IPS DF 6.9 (cell line): ENCODE data around the gene SART3.

ENCODE experiments used
- DNase-seq: peaks from one replicate; pipeline ENCODE4 v3.0.0-alpha.2; 2013; ENCODE audit warnings: low read depth, low spot score
- H3K27ac ChIP-seq: one replicate; pipeline ENCODE4 v1.5.1; 2013; ENCODE audit warnings: low read length, control low read depth
- H3K27me3 ChIP-seq: 2 replicates; pipeline ENCODE4 v1.6.1; 2013; ENCODE audit warnings: mild to moderate bottlenecking, low read length; ENCODE audit not compliant: control insufficient read depth, insufficient read depth
- H3K36me3 ChIP-seq: 2 replicates; pipeline ENCODE4 v1.6.1; 2013; ENCODE audit warnings: low read length; ENCODE audit not compliant: control insufficient read depth, insufficient read depth
- H3K4me1 ChIP-seq: 2 replicates; pipeline ENCODE4 v1.6.1; 2013; ENCODE audit warnings: low read length; ENCODE audit not compliant: control insufficient read depth, insufficient read depth
- H3K4me3 ChIP-seq: 2 replicates; pipeline ENCODE4 v1.5.1; 2013; ENCODE audit warnings: mild to moderate bottlenecking, low read length
- H3K9me3 ChIP-seq: 2 replicates; pipeline ENCODE4 v1.6.1; 2013; ENCODE audit warnings: low read length, inconsistent platforms; ENCODE audit not compliant: control insufficient read depth, insufficient read depth
- WGBS: extraction: QIAGEN DNeasy Blood & Tissue Kit; methylation state at CpG from one replicate; pipeline ENCODE4 v1.1.7; 2013; ENCODE audit warnings: mixed read lengths, missing lambda C conversion rate; ENCODE audit not compliant: insufficient read length, insufficient coverage; 5-methylcytosine and 5-hydroxymethylcytosine counted together

SART3 gene

GRCh38 chr12:108518716-108519496, 42.1 kb downstream of the SART3 start:
- Histone ChIP-seq H3K36me3 (peaks cover 40% of the 10 kb centered on the region), H3K27ac (no peak overlapping the region), H3K4me3 (no peak overlapping the region), H3K27me3 (no peaks in the 10 kb centered on the region), H3K4me1 (no peaks in the 10 kb centered on the region), H3K9me3 (no peaks in the 10 kb centered on the region)
- WGBS, result no CpG with 5 or more reads among the region's 39 CpGs
- no peak for DNase-seq

GRCh38 chr12:108518101-108518715, 42.8 kb downstream of the SART3 start:
- no CpG with 5 or more reads among the region's 24 CpGs for WGBS
- H3K36me3 ChIP-seq, result peaks cover 34% of the 10 kb centered on the region

GRCh38 chr12:108517288-108518100, 43.5 kb downstream of the SART3 start:
- no peak for DNase-seq
- peaks cover 31% of the 10 kb centered on the region for H3K36me3 ChIP-seq
- WGBS, result no CpG with 5 or more reads among the region's 12 CpGs

More at GRCh38 chr12:108518101-108518715, 42.8 kb downstream of the SART3 start:
- DNase-seq, result no peak
- H3K4me3 ChIP-seq, result no peak overlapping the region
- H3K9me3 ChIP-seq, result no peaks in the 10 kb centered on the region
- H3K27me3 ChIP-seq, result no peaks in the 10 kb centered on the region
- H3K4me1 ChIP-seq, result no peaks in the 10 kb centered on the region
- no peak overlapping the region for H3K27ac ChIP-seq

GRCh38 chr12:108516511-108517275, 44.3 kb downstream of the SART3 start:
- Histone ChIP-seq H3K4me3 (no peak overlapping the region), H3K4me1 (no peaks in the 10 kb centered on the region), H3K27me3 (no peaks in the 10 kb centered on the region), H3K36me3 (peaks cover 29% of the 10 kb centered on the region), H3K27ac (no peak overlapping the region), H3K9me3 (no peaks in the 10 kb centered on the region)
- WGBS, result no CpG with 5 or more reads among the region's 23 CpGs
- no peak for DNase-seq

More at GRCh38 chr12:108517288-108518100, 43.5 kb downstream of the SART3 start:
- Histone ChIP-seq H3K4me3 (no peak overlapping the region), H3K27ac (no peak overlapping the region), H3K9me3 (no peaks in the 10 kb centered on the region), H3K27me3 (no peaks in the 10 kb centered on the region), H3K4me1 (no peaks in the 10 kb centered on the region)

GRCh38 chr12:108515916-108516315, 45.1 kb downstream of the SART3 start:
- Histone ChIP-seq H3K4me3 (peak overlapping the region; percentile 80; the same call in 1 of the 2 replicates), H3K36me3 (peaks cover 23% of the 10 kb centered on the region), H3K4me1 (no peaks in the 10 kb centered on the region), H3K9me3 (no peaks in the 10 kb centered on the region), H3K27me3 (no peaks in the 10 kb centered on the region), H3K27ac (no peak overlapping the region)
- WGBS, result no CpG with 5 or more reads among the region's 5 CpGs
- DNase-seq, result no peak

- no CpG with 5 or more reads among the region's 67 CpGs for WGBS
- Histone ChIP-seq H3K27me3 (no peaks in the 10 kb centered on the region), H3K9me3 (no peaks in the 10 kb centered on the region), H3K36me3 (peaks cover 17% of the 10 kb centered on the region), H3K4me3 (peak within 1 kb of the TSS; percentile 80), H3K27ac (no peak within 1 kb of the TSS), H3K4me1 (no peaks in the 10 kb centered on the region)
- DNase-seq, result peak; percentile 99
Observed at GRCh38 chr12:108514973-108515814, 45.8 kb downstream of the SART3 start, which contains the start of gene FICD. TSS of gene FICD (plus strand) at chr12:108515277. CDS start at chr12:108516973, 1,696 bp downstream.

GRCh38 chr12:108514468-108514972, 46.5 kb downstream of the SART3 start:
- H3K4me3 ChIP-seq, result peak overlapping the region; percentile 9; the same call in 1 of the 2 replicates
- peaks cover 13% of the 10 kb centered on the region for H3K36me3 ChIP-seq
- WGBS, result no CpG with 5 or more reads among the region's 19 CpGs
- H3K9me3 ChIP-seq, result no peaks in the 10 kb centered on the region
- DNase-seq, result no peak
- H3K27ac ChIP-seq, result no peak overlapping the region
- H3K27me3 ChIP-seq, result no peaks in the 10 kb centered on the region
- H3K4me1 ChIP-seq, result no peaks in the 10 kb centered on the region

- no peaks in the 10 kb centered on the region for H3K4me1 ChIP-seq
- H3K27ac ChIP-seq, result no peak overlapping the region
- H3K27me3 ChIP-seq, result no peaks in the 10 kb centered on the region
- H3K9me3 ChIP-seq, result no peaks in the 10 kb centered on the region
- DNase-seq, result peak; percentile 82
- no peaks in the 10 kb centered on the region for H3K36me3 ChIP-seq
- no CpG with 5 or more reads among the region's 15 CpGs for WGBS
- no peak overlapping the region for H3K4me3 ChIP-seq
Observed at GRCh38 chr12:108511633-108512540, 49.1 kb downstream of the SART3 start.
